Tongue (tissue), 2 donors: ENCODE measurements around the gene CFC1. TPM values are rescaled to one million over a fixed set of nuclear protein-coding genes. Genes with fewer than 3 reads are reported as not detected.
"Not testable (repeated sequence)": the region's sequence is repeated elsewhere in the genome, so short reads cannot be mapped to it uniquely, and the experiment has no call there.

Experiments used
- DNase-seq: peaks from one replicate; pipeline ENCODE4 v3.0.0-alpha.2; 2015
- total RNA-seq: library from RNA; depleted of rRNA; stranded (reverse); fragments of >200 nt; gene quantifications from one replicate; pipeline ENCODE4 v1.2.3, GENCODE V29; 2014

Gene CFC1
- not detected for total RNA-seq

DNA sequence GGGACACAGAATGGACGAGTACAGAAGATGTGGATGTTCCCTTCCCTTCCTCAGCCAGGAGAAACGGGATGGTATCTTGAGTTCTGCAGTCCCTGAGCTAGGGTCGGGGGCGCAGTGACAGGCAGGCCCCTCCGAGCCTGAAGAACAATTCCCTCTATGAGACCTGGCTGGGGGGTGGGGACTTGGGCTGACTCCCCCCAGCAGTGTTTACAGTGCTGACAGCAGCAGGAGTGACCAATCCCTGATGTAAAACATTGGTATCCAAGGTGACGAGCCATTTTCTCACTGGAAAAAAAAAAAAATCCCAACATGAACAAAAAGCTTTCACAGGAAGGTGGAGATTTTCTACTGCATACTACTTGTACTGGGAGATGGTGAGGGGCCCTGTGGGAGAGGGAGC, at the start of gene CFC1:
TSS of gene CFC1 (minus strand) at position 183 of the 400 bp plus-strand sequence. CDS start 288 bp downstream, outside the sequence.
- not testable (repeated sequence) for DNase-seq

GRCh38 chr2:130641688-130642087, 42.3 kb upstream of the CFC1 start:
- DNase-seq: not testable (repeated sequence)

- DNase-seq: not testable (repeated sequence)
Observed at GRCh38 chr2:130638973-130639372, 39.6 kb upstream of the CFC1 start.

- DNase-seq: not testable (repeated sequence)
Observed at GRCh38 chr2:130628784-130629475, 29.6 kb upstream of the CFC1 start.

DNA sequence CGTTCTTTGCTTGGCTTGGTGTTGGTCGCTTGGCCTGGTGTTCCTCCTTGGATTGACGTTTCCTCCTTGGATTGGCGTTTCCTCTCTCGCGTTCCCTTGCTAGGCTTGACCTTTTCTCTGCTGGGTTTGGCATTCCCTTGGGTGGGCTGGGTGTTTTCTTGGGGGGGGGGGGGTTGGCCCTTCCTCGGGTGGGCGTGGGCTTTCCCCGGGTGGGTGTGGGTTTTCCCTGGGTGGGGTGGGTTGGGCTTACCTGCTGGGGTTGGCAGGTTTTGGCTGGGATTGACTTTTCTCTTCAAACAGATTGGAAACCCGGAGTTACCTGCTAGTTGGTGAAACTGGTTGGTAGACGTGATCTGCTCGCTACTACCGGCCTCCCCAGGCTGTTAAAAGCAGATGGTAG, 11.8 kb upstream of the CFC1 start, which contains the start of gene POTEJ:
TSS of gene POTEJ (plus strand) at position 301 of the 400 bp plus-strand sequence. CDS start at position 394, 93 bp downstream.
- DNase-seq: not testable (repeated sequence)

- not testable (repeated sequence) for DNase-seq
Observed at GRCh38 chr2:130610486-130610885, 11.1 kb upstream of the CFC1 start.

DNA sequence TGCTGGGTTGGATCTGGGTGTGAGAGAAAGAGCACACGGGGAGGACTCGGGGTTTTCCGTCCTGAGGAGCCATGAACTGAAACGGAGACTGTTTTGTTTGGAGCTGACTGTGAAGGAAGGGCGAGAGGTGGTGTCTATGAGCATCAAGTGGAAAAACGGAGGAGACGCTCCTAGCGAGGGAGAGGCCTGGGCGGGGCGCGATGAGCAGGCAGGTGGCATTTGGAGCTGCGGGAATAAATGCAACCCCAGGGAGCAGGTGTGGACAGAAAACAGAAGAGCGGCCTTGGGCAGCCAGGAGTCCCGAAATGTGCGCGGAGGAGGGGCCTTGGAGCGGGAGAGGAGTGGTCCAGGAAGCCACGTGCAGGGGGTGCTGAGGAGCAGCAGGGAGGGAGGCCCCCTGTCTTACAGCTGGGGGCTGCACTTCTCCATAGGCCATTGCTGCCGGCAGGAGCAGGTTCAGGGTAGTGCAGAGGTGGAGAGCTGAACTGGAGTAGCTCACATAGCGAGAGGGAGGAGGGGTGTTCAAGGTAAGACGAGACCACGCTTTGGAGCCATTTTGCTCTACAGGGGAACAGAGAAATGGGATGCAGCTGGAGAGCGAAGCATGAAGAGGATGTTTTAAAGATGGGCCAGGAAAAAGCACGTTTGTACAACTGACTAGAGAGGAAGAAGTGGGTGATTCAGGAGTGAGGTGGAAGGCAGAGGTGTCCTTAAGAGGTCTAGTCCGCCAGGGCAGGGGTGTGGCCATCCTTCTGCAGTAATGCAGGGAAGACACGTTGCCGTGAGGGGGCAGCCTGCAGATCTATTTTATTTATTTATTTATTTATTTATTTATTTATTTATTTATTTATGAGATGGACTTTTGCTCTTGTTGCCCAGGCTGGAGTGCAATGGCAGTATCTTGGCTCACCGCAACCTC, 9.9 kb upstream of the CFC1 start:
- DNase-seq: not testable (repeated sequence)

DNA sequence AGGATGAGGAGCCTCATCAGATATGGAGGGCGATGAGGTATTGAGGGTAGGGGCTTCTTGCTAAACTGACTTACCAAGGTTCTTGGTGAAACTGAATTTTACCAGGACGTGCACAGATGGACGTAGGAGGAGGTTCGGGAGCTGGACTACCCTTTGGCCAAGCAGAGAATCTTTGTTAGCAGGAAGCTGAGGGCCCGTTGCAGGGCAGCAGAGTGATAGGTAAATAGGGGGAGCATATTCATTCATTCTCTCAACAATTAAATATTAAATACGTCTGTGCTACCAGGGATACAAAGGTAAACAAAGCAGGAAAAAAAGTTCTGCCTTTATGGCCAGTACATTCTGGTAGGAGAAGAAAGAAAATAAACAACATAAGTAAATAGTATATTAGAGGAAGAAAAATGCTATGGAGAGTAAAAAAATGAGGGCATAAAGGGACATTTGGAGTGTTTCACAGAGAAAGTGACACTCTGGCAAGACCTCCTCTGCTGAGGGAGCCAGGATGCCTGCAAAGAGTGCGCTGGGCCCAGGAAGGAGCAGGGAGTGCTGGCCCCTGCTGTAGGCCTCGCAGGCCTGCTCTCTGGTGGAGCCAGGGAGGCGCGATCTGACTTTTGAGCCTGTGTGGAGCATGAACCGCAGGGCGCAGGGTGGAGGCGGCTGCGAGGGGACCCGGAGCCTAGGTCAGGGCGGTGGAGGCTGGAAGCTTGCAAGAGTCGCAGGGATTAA, 9.1 kb upstream of the CFC1 start:
- DNase-seq: not testable (repeated sequence)

- DNase-seq: not testable (repeated sequence)
Observed at GRCh38 chr2:130601648-130602302, 2.4 kb upstream of the CFC1 start.

GRCh38 chr2:130599926-130600325, 551 bp upstream of the CFC1 start:
- DNase-seq: not testable (repeated sequence)

- not testable (repeated sequence) for DNase-seq
Observed at GRCh38 chr2:130598463-130598862, 912 bp downstream of the CFC1 start.

DNA sequence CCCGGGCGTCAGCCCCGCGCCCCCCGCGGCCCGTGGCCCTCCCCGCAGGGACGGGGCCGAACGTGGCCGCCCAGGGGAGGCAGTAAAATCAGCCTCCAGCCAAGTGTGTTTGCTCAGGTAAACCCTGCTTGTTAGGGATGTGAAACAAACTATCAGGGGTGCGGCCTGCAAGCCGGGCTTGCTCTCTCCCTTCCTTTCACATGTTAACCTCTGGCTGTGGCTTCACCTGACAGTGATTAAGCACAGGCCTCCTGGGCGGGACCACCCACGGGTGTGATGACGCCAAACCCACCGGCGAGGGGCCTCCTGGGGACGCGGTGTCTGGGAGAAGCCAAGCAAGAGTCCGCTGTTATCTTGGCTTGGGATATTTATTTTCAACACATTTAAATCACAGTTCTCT, 1.4 kb downstream of the CFC1 start:
- not testable (repeated sequence) for DNase-seq

DNA sequence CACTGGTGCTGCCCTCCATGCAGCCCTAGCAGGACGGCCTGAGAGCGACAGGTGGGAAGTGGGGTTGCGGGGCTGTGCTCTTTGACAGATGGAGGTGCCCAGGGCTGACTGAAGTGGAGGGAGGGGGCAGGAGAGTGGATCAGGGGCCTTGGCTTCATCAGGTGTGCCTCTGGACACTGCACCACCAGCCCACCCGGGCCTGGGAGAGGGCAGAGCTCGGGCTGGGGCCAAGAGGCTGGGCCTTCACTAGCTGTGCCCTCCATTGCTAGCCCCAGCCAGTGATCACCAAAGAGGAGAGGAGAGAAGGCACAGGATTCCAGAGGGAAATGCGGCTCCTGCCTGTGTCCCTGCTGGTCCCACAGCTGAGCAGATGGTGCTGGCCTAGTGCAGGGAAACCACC, 2.6 kb downstream of the CFC1 start:
- DNase-seq: not testable (repeated sequence)

GRCh38 chr2:130594011-130594410, 5.4 kb downstream of the CFC1 start:
- DNase-seq: not testable (repeated sequence)

DNA sequence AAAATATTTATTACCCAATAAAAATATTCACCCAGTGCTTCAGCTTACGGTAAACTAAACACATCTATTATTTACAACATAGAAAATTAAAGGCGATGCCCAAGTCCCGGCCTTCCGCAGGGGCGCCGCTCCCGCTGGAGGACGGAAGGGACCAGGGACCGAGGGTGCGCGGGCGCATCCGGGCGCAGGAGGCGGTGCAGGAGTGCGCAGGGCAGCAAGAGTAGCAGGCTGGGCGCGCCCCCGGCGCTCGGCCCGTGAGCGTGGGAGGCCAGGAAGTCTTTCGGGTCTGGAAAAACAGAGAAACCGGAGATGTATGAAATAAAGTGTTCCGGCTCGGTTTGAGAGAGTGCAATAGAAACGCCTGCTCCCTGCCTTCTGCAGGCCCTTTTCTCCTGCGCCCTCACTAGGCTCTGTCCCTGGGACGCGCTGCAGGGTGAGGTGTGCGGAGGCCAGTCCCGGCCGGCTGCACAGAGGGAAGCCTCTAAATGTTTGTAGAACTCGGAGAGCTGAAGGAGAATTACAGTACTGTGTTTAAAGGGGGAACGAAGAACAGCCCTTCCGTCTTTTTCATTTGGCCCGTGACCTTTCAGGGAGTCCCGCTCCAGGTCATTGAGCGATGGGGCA, 6.5 kb downstream of the CFC1 start:
- DNase-seq: not testable (repeated sequence)

- DNase-seq: not testable (repeated sequence)
Observed at GRCh38 chr2:130590842-130591359, 8.5 kb downstream of the CFC1 start.

DNA sequence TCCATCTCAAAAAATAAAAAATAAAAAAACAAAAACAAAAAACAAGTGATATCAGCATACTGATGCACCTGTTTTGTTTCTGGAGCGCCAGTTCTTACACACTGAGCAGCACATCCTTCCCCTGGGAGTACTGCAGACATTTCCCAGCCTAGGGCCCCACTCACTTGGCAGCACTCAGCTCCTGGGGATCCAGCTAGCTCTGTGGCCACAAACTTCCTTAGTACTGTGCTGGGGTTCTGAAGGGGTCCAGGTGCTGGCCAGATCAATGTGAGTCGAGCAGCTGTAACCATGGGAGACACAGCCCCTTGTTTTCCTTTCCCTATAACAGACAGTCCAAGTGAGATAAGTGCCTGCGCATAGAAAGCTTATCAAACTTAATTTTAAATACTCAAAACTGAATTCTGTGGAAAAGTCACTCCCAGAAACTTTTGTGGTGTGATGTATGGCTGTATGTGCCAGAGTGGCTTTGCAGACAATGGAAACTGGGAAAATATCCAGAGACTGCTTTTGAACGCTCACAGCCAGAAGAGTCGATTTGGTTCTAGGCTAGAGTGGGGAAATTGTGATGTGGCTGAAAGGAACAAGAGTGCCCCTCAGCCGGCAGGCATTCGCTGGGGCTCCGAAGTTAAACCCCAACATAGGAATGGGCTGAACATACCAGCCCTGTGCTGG, 9.1 kb downstream of the CFC1 start:
- not testable (repeated sequence) for DNase-seq

- not testable (repeated sequence) for DNase-seq
Observed at GRCh38 chr2:130588688-130589458, 10.5 kb downstream of the CFC1 start.

DNA sequence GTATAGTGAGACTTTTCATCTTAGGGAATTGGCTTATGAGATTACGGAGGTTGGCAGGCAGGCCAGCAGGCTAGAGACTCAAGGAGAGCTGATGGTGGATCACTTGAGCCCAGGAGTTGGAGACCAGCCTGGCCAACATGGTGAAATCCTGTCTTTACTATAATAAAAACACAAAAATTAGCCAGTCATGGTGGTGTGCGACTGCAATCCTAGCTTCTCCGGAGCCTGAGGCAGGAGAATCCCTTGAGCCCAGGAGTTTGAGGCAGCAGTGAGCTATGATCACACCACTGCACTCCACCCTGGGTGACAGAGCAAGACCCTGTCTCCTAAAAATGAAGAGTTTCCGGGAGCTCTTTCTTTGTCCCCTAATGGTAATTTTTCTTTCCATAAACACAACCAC, 14.6 kb downstream of the CFC1 start:
- DNase-seq: not testable (repeated sequence)
